Endothelial cell of umbilical vein (primary cell): ENCODE results near the gene ACTR2. TPM values are rescaled to one million over a fixed set of nuclear protein-coding genes. Genes with fewer than 3 reads are reported as not detected.

Experiments
- BruUV-seq: library from RNA; stranded (reverse); fragments of 400-500 nt; replicated peaks from 2 replicates; lab custom pipeline; 2021; lab: Mats Ljungman, UMichigan
- CTCF ChIA-PET: fragments of 300-600, 350-600 bp; sonication (Branson Sonifier 250); formaldehyde crosslinking; loops from one replicate; lab custom pipeline; 2021; ENCODE audit warnings: antibody characterized with exemption, inconsistent platforms; lab: Charles Lee
- POLR2A ChIA-PET: fragments of 300-600, 350-600 bp; sonication (Branson Sonifier 250); formaldehyde crosslinking; loops from one replicate; lab custom pipeline; 2021; ENCODE audit warnings: antibody characterized with exemption, inconsistent platforms; lab: Charles Lee
- DNase-seq: peaks from one replicate; pipeline ENCODE4 v3.0.0-alpha.2; 2011; ENCODE audit warnings: low read depth, low spot score
- FAIRE-seq: peaks from 2 replicates; lab custom pipeline; 2011; peaks lifted over from hg19 to GRCh38; lab: Jason Lieb, UNC
- H2AFZ ChIP-seq: 2 replicates; pipeline ENCODE4 v1.6.0; 2012; ENCODE audit warnings: low read depth, low read length, control low read depth, inconsistent platforms
- H3K27ac ChIP-seq: 2 replicates; pipeline ENCODE4 v1.5.1; 2011; ENCODE audit warnings: low read depth, mild to moderate bottlenecking, control low read depth, low read length, moderate library complexity; ENCODE audit not compliant: insufficient read depth
- H3K27me3 ChIP-seq, 2 experiments: 2 replicates each; pipeline versions ENCODE4 v1.6.0 to v1.6.1; 2011; ENCODE audit warnings: low read length in 2 of 2, mixed read lengths in 1 of 2; ENCODE audit not compliant: control insufficient read depth in 2 of 2, insufficient read depth in 2 of 2
- H3K36me3 ChIP-seq, 2 experiments: 2 replicates in 1 of 2; 3 replicates in 1 of 2; pipeline ENCODE4 v1.5.1; 2011; ENCODE audit warnings: low read length in 2 of 2, mild to moderate bottlenecking in 1 of 2, moderate library complexity in 1 of 2; ENCODE audit not compliant: control insufficient read depth in 2 of 2, insufficient read depth in 2 of 2; ENCODE audit errors: extremely low read depth in 1 of 2
- H3K4me1 ChIP-seq: 3 replicates; pipeline ENCODE4 v1.5.1; 2011; ENCODE audit warnings: mild to moderate bottlenecking, low read length; ENCODE audit not compliant: control insufficient read depth, insufficient read depth; ENCODE audit errors: extremely low read depth
- H3K4me2 ChIP-seq: 2 replicates; pipeline ENCODE4 v1.6.1; 2011; ENCODE audit warnings: low read length, control low read depth, mixed read lengths; ENCODE audit not compliant: insufficient read depth
- H3K4me3 ChIP-seq, 3 experiments: fragments of 200-600 bp in 1 of 3; sonication (generic), shearing (Covaris generic) in 1 of 3; replicated peaks in 1 of 3; 2 replicates each; pipeline ENCODE4 v1.5.1; 2011 to 2016; ENCODE audit warnings: control low read depth in 3 of 3, low read length in 3 of 3, mild to moderate bottlenecking in 2 of 3, inconsistent platforms in 1 of 3, low read depth in 1 of 3, moderate library complexity in 1 of 3; ENCODE audit not compliant: insufficient read depth in 1 of 3
- H3K79me2 ChIP-seq: 2 replicates; pipeline ENCODE4 v1.6.0; 2012; ENCODE audit warnings: low read length, inconsistent platforms; ENCODE audit not compliant: control insufficient read depth, insufficient read depth
- H3K9ac ChIP-seq: replicated peaks from 2 replicates; pipeline ENCODE3; 2011; ENCODE audit warnings: low read length, control low read depth; ENCODE audit not compliant: insufficient read depth; ENCODE audit errors: extremely low read depth
- H3K9me1 ChIP-seq: replicated peaks from 3 replicates; pipeline ENCODE4 v1.6.0; 2011; ENCODE audit warnings: mild to moderate bottlenecking, low read length; ENCODE audit not compliant: control insufficient read depth, insufficient read depth; ENCODE audit errors: extremely low read depth
- H3K9me3 ChIP-seq: replicated peaks from 2 replicates; pipeline ENCODE4 v1.5.1; 2012; ENCODE audit warnings: low read length, inconsistent platforms; ENCODE audit not compliant: control insufficient read depth, insufficient read depth
- H4K20me1 ChIP-seq: replicated peaks from 2 replicates; pipeline ENCODE3; 2011; ENCODE audit warnings: mild to moderate bottlenecking, low read length; ENCODE audit not compliant: control insufficient read depth, insufficient read depth; ENCODE audit errors: extremely low read depth
- CTCF ChIP-seq, 2 donors: IDR thresholded peaks; 1 replicate in 1 of 2; 2 replicates in 1 of 2; pipeline ENCODE4 v1.5.1; 2011; ENCODE audit warnings: low read length in 2 of 2, mild to moderate bottlenecking in 2 of 2, moderate library complexity in 2 of 2, control low read depth in 1 of 2, inconsistent platforms in 1 of 2, low read depth in 1 of 2; ENCODE audit not compliant: insufficient read depth in 1 of 2; ENCODE audit errors: extremely low read depth in 1 of 2
- EZH2 ChIP-seq: IDR thresholded peaks from 2 replicates; pipeline ENCODE4 v1.6.1; 2012; ENCODE audit warnings: borderline replicate concordance, low read depth, mild to moderate bottlenecking, moderate library complexity, low read length, inconsistent platforms; ENCODE audit not compliant: severe bottlenecking
- FOS ChIP-seq: IDR thresholded peaks from 2 replicates; pipeline ENCODE4 v1.6.1; 2011; ENCODE audit warnings: mild to moderate bottlenecking, low read length, moderate library complexity, borderline replicate concordance; ENCODE audit not compliant: insufficient read depth
- GATA2 ChIP-seq: IDR thresholded peaks from 2 replicates; pipeline ENCODE4 v1.7.0; 2011; ENCODE audit warnings: low read depth, mild to moderate bottlenecking, moderate library complexity, mixed read lengths, low read length; ENCODE audit not compliant: insufficient read length, insufficient read depth
- JUN ChIP-seq: IDR thresholded peaks from 2 replicates; pipeline ENCODE4 v1.6.1; 2011; ENCODE audit warnings: borderline replicate concordance, low read depth; ENCODE audit not compliant: insufficient read length, insufficient read depth
- MAX ChIP-seq: IDR thresholded peaks from 2 replicates; pipeline ENCODE4 v1.6.1; 2011; ENCODE audit not compliant: insufficient read depth, insufficient read length
- MYC ChIP-seq: IDR thresholded peaks from one replicate; pipeline ENCODE4 v1.6.1; 2011; ENCODE audit warnings: mild to moderate bottlenecking, low read depth, low read length
- POLR2A ChIP-seq: IDR thresholded peaks from 2 replicates; pipeline ENCODE4 v1.6.1; 2012; ENCODE audit warnings: low read depth, mild to moderate bottlenecking, control low read depth, low read length
- POLR2AphosphoS5 ChIP-seq: IDR thresholded peaks from 2 replicates; pipeline ENCODE4 v1.6.1; 2012; ENCODE audit warnings: low read depth, mild to moderate bottlenecking, control low read depth, low read length, moderate library complexity; ENCODE audit not compliant: insufficient read depth
- dilution Hi-C: fragments of 300-500 bp; cut with MboI; formaldehyde crosslinking; loops from one replicate; pipeline ENCODE4 v1.15.0; 2019; ENCODE audit warnings: low sequenced_read_pairs; ENCODE audit not compliant: extremely low pct_ligation_motif_present
- intact Hi-C: fragments of 100-400 bp; cut with micrococcal nuclease; formaldehyde crosslinking; loops from one replicate; pipeline ENCODE4 v1.10.0; 2022
- polyA plus RNA-seq, 4 experiments: library from polyadenylated mRNA; depleted of rRNA in 3 of 4; stranded (reverse) in 3 of 4; unstranded in 1 of 4; fragments of >200 nt; gene quantifications; 2 replicates each; pipeline versions ENCODE4 v1.2.1 to v1.2.3, GENCODE V29; 2011 to 2012; ENCODE audit warnings: missing spikeins in 1 of 4
- total RNA-seq: library from RNA; stranded (reverse); gene quantifications from 2 replicates; pipeline ENCODE4 v1.2.3, GENCODE V29; 2021

Gene ACTR2
- total and polyA plus RNA-seq, 2 donors (not counting 3 experiments of a cell fraction or from before 2014, with no cell fraction given): 48.7 to 287 TPM

GRCh38 chr2:65265671-65266045 is 38.0 kb downstream of the ACTR2 start:
- no peaks in the 10 kb centered on the region for H3K9me1 ChIP-seq
- H3K4me2 ChIP-seq: no peak overlapping the region
- FAIRE-seq (no peak), DNase-seq (no peak)
- dilution Hi-C loops: no loop called here
- ChIA-PET CTCF (interaction anchor here (0.6 to 4.3 kb wide), 37 partner anchors 10 to 311 kb away, joined by 3 to 62 read pairs (median 4); partner anchors contain the start of gene SPRED2), POLR2A (no interaction called here)
- peaks cover 21% of the 10 kb centered on the region for H3K79me2 ChIP-seq
- no peak overlapping the region for H3K27ac ChIP-seq
- H3K9ac ChIP-seq: no peak overlapping the region
- peaks cover 17% of the 10 kb centered on the region for H4K20me1 ChIP-seq
- no peaks in the 10 kb centered on the region for H3K27me3 ChIP-seq
- H3K9me3 ChIP-seq: no peaks in the 10 kb centered on the region
- peaks cover 17 to 20% of the 10 kb centered on the region in 2 experiments for H3K36me3 ChIP-seq
- intact Hi-C loops: loop anchor here (1.0 kb wide), 4 partner anchors 10 to 308 kb away; no protein-coding TSS in a partner anchor
- no TSS peak for BruUV-seq
- peaks cover 2% of the 10 kb centered on the region for H3K4me1 ChIP-seq
- no peak overlapping the region for H3K4me3 ChIP-seq
- no peak overlapping the region for H2AFZ ChIP-seq
- no peak for TF ChIP-seq GATA2
- TF ChIP-seq JUN: no peak
- TF ChIP-seq POLR2A: no peak
- no peak for TF ChIP-seq FOS
- no peak for TF ChIP-seq POLR2AphosphoS5
- TF ChIP-seq CTCF (IDR thresholded peaks at IDR 0.05; ENCODE audit: extremely low read depth in 1 of 2, insufficient read depth in 1 of 2, low read depth in 1 of 2, low read length in 2 of 2): no peak
- TF ChIP-seq MAX: no peak
- no peak for TF ChIP-seq EZH2
- TF ChIP-seq MYC: no peak
